GM18870 (cell line): ENCODE results near the gene MIEN1.
"Not testable (repeated sequence)": the region's sequence is repeated elsewhere in the genome, so short reads cannot be mapped to it uniquely, and the experiment has no call there.

Experiments
- ATAC-seq: cut with Tn5 transposase; IDR thresholded peaks from one replicate; pipeline ENCODE4 v1.9.1; 2021; ENCODE audit warnings: moderate library complexity; ENCODE audit not compliant: unreplicated experiment

MIEN1 gene

GRCh38 chr17:39742126-39742855 is 12.0 kb upstream of the MIEN1 start:
- no peak for ATAC-seq

GRCh38 chr17:39740357-39741111 is 10.2 kb upstream of the MIEN1 start:
- ATAC-seq = no peak

GRCh38 chr17:39739885-39740356 is 9.6 kb upstream of the MIEN1 start:
- ATAC-seq = no peak

GRCh38 chr17:39738983-39739884 is 8.9 kb upstream of the MIEN1 start:
- no peak for ATAC-seq

- no peak for ATAC-seq
These were observed 8.2 kb upstream of the MIEN1 start for GRCh38 chr17:39738568-39738901.

- ATAC-seq = no peak
These were observed 7.6 kb upstream of the MIEN1 start, which contains the start of gene GRB7 for GRCh38 chr17:39737760-39738567. TSS of gene GRB7 (plus strand) at chr17:39737938. CDS start at chr17:39742302, 4,364 bp downstream.

- no peak for ATAC-seq
These were observed 7.0 kb upstream of the MIEN1 start for GRCh38 chr17:39737206-39737759.

- no peak for ATAC-seq
These were observed 6.2 kb upstream of the MIEN1 start for GRCh38 chr17:39736319-39737165.

GRCh38 chr17:39735882-39736281 is 5.5 kb upstream of the MIEN1 start:
- no peak for ATAC-seq

- ATAC-seq = no peak
These were observed 2.3 kb upstream of the MIEN1 start for GRCh38 chr17:39732586-39732985.

GRCh38 chr17:39729280-39729851 is 966 bp downstream of the MIEN1 start:
- ATAC-seq = no peak

GRCh38 chr17:39727556-39727955 is 2.8 kb downstream of the MIEN1 start:
- no peak for ATAC-seq

GRCh38 chr17:39726617-39727016 is 3.7 kb downstream of the MIEN1 start:
- ATAC-seq = no peak

- not testable (repeated sequence) for ATAC-seq
These were observed 4.4 kb downstream of the MIEN1 start for GRCh38 chr17:39725923-39726322.

- no peak for ATAC-seq
These were observed 5.6 kb downstream of the MIEN1 start for GRCh38 chr17:39724731-39725130.

GRCh38 chr17:39722965-39723848 is 7.1 kb downstream of the MIEN1 start:
- no peak for ATAC-seq

- ATAC-seq = no peak
These were observed 8.2 kb downstream of the MIEN1 start for GRCh38 chr17:39722104-39722503.
